Pancreas (tissue), 10 donors: ENCODE data around the gene RBM43. TPM values are rescaled to one million over a fixed set of nuclear protein-coding genes. Genes with fewer than 3 reads are reported as not detected.

Experiments
- ATAC-seq, 4 donors: fragments of 200-7000 bp; cut with Tn5 transposase; one replicate each; pipeline versions ENCODE4 v1.8.0 to v1.9.1; 2020; ENCODE audit warnings: mild to moderate bottlenecking in 4 of 4, moderate library complexity in 4 of 4
- DNase-seq, 6 donors: peaks; one replicate each; pipeline ENCODE4 v3.0.0-alpha.2; 2020
- FAIRE-seq: peaks from 2 replicates; lab custom pipeline; 2012; peaks lifted over from hg19 to GRCh38; lab: Jason Lieb, UNC
- H3K27ac ChIP-seq, 4 donors: fragments of 200-600 bp; sonication (generic); 1 replicate in 3 of 4; 2 replicates in 1 of 4; pipeline versions ENCODE4 v1.5.0 to v1.8.0; 2020
- H3K27me3 ChIP-seq, 4 donors: fragments of 200-600 bp; one replicate each; pipeline ENCODE4 v1.8.0; 2021
- H3K36me3 ChIP-seq, 3 donors: fragments of 200-600 bp; sonication (generic) in 1 of 3; one replicate each; pipeline versions ENCODE4 v1.5.0 to v1.8.0; 2020 to 2021
- H3K4me1 ChIP-seq, 3 donors: fragments of 200-600 bp; one replicate each; pipeline ENCODE4 v1.8.0; 2021
- H3K4me3 ChIP-seq, 4 donors: fragments of 200-600 bp; sonication (generic) in 2 of 4; one replicate each; pipeline versions ENCODE4 v1.5.0 to v1.8.0; 2020 to 2021
- H3K9me3 ChIP-seq, 4 donors: fragments of 200-600 bp; one replicate each; pipeline ENCODE4 v1.8.0; 2021
- WGBS, 2 donors: extraction: QIAGEN DNeasy Blood & Tissue Kit; methylation state at CpG; one replicate each; pipeline ENCODE4 v1.1.7; 2013; 5-methylcytosine and 5-hydroxymethylcytosine counted together
- intact Hi-C, 3 donors: fragments of 100-400 bp; cut with DNase I; formaldehyde crosslinking; loops; one replicate each; pipeline versions ENCODE4 v1.11.1 to v1.14.2; 2022
- polyA plus RNA-seq, 2 donors: library from polyadenylated mRNA; stranded (reverse); fragments of 200-250 nt; gene quantifications; one replicate each; pipeline ENCODE4 v1.2.3, GENCODE V29; 2013
- total RNA-seq, 6 donors: library from RNA; stranded (reverse); fragmentation: NEBNext Ultra II Directional in 4 of 6; extraction: Animal tissue kit (Norgen Biotek cat#: 25700) in 4 of 6; gene quantifications; one replicate each; pipeline versions ENCODE4 v1.2.1 to v1.2.4, GENCODE V29; 2021 to 2023
- TF ChIP-seq, protein P1 (sequence below), 4 donors: fragments of 200-600 bp; sonication (generic) in 3 of 4; IDR thresholded peaks; one replicate each; pipeline versions ENCODE4 v1.5.0 to v1.8.0; 2021; ENCODE audit warnings: antibody characterized with exemption in 4 of 4
- donor health status: healthy with polysubstance abuse.
- donor health status: DM: no; HTN: no; CAD: no; lungs with moderate emphysema.
- donor health status: DM: no; HTN: no; CAD: no.
- donor health status: control.
- donor health status: control.
- donor health status: Bipolar disorder and iron deficiency.
- donor health status: DM: yes; HTN: yes; CAD: no.
- donor health status: DM: no; HTN: no; CAD: no.
- donor health status: DM: no; HTN: no; CAD: no.
- donor health status: DM: yes; HTN: yes; CAD: no.

Gene RBM43
- total and polyA plus RNA-seq, 8 donors = 1.4 to 4.2 (median 2.8) TPM

DNA sequence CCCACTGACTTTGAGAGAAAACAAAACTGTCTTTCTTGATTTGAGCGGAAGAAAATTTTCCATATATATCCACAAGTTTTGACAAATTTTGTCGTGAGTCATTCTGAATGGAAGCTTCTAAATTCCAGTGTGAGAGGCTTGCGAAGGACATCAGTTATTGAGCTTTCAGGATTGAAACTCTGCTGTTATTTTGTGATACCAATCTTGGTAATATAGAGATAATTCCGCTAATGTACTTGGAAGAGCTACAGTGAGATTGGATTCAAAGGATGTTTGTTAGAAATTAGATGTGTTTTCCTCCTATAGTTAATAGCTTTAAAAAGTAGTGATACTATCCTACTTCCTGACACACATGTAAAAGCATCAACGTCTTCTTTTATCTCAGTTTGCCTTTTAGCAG is 61.4 kb downstream of the RBM43 start:
- no peak for FAIRE-seq
- Histone ChIP-seq H3K27me3 (no peaks in the 10 kb centered on the region), H3K27ac (no peak overlapping the region), H3K4me3 (no peak overlapping the region), H3K36me3 (no peaks in the 10 kb centered on the region), H3K4me1 (no peaks in the 10 kb centered on the region), H3K9me3 (no peaks in the 10 kb centered on the region)
- TF ChIP-seq, protein P1, sequence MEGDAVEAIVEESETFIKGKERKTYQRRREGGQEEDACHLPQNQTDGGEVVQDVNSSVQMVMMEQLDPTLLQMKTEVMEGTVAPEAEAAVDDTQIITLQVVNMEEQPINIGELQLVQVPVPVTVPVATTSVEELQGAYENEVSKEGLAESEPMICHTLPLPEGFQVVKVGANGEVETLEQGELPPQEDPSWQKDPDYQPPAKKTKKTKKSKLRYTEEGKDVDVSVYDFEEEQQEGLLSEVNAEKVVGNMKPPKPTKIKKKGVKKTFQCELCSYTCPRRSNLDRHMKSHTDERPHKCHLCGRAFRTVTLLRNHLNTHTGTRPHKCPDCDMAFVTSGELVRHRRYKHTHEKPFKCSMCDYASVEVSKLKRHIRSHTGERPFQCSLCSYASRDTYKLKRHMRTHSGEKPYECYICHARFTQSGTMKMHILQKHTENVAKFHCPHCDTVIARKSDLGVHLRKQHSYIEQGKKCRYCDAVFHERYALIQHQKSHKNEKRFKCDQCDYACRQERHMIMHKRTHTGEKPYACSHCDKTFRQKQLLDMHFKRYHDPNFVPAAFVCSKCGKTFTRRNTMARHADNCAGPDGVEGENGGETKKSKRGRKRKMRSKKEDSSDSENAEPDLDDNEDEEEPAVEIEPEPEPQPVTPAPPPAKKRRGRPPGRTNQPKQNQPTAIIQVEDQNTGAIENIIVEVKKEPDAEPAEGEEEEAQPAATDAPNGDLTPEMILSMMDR (IDR thresholded peaks at IDR 0.05) = no peak
- 68 to 80% methylated on average over 5 of the region's 5 CpGs for WGBS, 2 donors
- no peak for DNase-seq
- no peak for ATAC-seq
- intact Hi-C loops = no loop called here

DNA sequence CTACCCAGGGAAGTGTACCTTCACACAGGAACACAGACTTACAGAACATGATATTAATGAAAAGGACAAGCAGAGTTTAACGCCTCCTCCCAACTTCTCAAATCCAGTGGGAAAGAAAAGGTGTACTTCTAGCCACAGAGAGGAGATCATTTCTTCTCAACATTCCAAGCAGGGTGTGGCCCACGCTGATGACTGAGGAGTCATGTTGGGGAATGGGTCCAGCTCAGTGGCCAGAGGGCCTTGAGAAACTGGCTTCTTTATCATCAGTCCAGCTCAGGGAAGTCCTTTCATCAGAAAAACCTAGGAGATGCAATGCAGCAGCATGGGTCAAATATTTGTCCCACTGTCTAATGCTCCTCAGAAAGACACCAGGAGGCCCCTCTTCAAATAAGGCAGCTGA is 63.0 kb downstream of the RBM43 start:
- TF ChIP-seq, protein P1 (IDR thresholded peaks at IDR 0.05) = no peak
- Histone ChIP-seq H3K36me3 (no peaks in the 10 kb centered on the region), H3K4me1 (no peaks in the 10 kb centered on the region), H3K27me3 (no peaks in the 10 kb centered on the region), H3K9me3 (no peaks in the 10 kb centered on the region), H3K27ac (no peak overlapping the region), H3K4me3 (no peak overlapping the region)
- ATAC-seq = no peak
- intact Hi-C loops = no loop called here
- no peak for DNase-seq
- no peak for FAIRE-seq
- WGBS, 2 donors = 78 to 79% methylated on average over 2 of the region's 2 CpGs

Other genes starting within 250 kb of the RBM43 start
- gene NMI, start 27.8 kb upstream of the RBM43 start, total RNA-seq = 10 to 100 TPM in 1 of 6 donors, 1 to 10 TPM in 5; 3.2 to 11.4 (median 4.3) TPM
- 1 to 10 TPM; 5.0 to 6.3 TPM for gene NMI, start 27.8 kb upstream of the RBM43 start, polyA plus RNA-seq
- under 1 TPM in 3 of 6 donors, not detected in 3; 0.08 to 0.55 (median 0.44) TPM for gene TNFAIP6, start 95.7 kb upstream of the RBM43 start, total RNA-seq
- gene TNFAIP6, start 95.7 kb upstream of the RBM43 start, polyA plus RNA-seq = under 1 TPM in 1 of 2 donors, not detected in 1; 0.16 TPM
- 10 to 100 TPM; 15.5 to 21.6 (median 17.9) TPM for gene RIF1, start 148.0 kb upstream of the RBM43 start, total RNA-seq
- 1 to 10 TPM; 2.6 to 4.5 TPM for gene RIF1, start 148.0 kb upstream of the RBM43 start, polyA plus RNA-seq